Activated naive CD4-positive, alpha-beta T cell treated with anti-CD3 and anti-CD28 coated beads, Interleukin-2, amount 50 U/mL, for 24 hours (primary cell): Measurements from ENCODE around the gene LPP.
A peak's percentile ranks its signal among the peaks of the same experiment; 100 is the strongest.

Experiments
- H3K27ac Mint-ChIP-seq: one replicate; pipeline ENCODE4 v1.8.0; 2021; ENCODE audit warnings: mild to moderate bottlenecking, mixed read lengths
- H3K27me3 Mint-ChIP-seq: one replicate; pipeline ENCODE4 v1.8.0; 2021; ENCODE audit warnings: mixed read lengths
- H3K36me3 Mint-ChIP-seq: one replicate; pipeline ENCODE4 v1.8.0; 2021; ENCODE audit warnings: mixed read lengths
- H3K4me1 Mint-ChIP-seq: one replicate; pipeline ENCODE4 v1.8.0; 2021; ENCODE audit warnings: mixed read lengths
- H3K4me3 Mint-ChIP-seq: one replicate; pipeline ENCODE4 v1.8.0; 2021; ENCODE audit warnings: mild to moderate bottlenecking, mixed read lengths
- H3K9me3 Mint-ChIP-seq: one replicate; pipeline ENCODE4 v1.8.0; 2021; ENCODE audit warnings: mixed read lengths

The LPP gene

DNA sequence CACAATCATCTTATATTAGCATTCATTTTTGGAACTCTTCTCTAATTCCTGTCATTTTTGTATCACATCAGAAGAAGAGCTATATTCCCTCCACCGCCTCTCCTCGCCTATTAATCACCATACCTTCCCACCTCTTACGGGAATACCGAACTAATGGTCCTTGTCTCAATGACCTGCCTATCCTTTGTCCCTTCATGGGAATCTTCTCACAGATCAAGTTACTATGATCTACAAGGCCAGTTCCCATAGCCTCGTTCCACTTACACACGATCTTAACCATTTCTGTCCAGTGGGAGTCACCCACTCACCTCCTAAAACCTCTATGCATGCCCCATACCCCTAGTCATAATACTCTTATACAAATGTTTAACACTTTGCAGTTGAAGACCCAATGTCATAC is 675.2 kb downstream of the LPP start:
- Mint-ChIP-seq H3K36me3 (no peaks in the 10 kb centered on the region), H3K27me3 (no peaks in the 10 kb centered on the region), H3K9me3 (no peaks in the 10 kb centered on the region), H3K27ac (no peak overlapping the region), H3K4me3 (no peak overlapping the region), H3K4me1 (peaks cover 8% of the 10 kb centered on the region)

GRCh38 chr3:188829576-188829975 is 675.6 kb downstream of the LPP start:
- Mint-ChIP-seq H3K27me3 (no peaks in the 10 kb centered on the region), H3K4me3 (no peak overlapping the region), H3K27ac (no peak overlapping the region), H3K4me1 (peaks cover 13% of the 10 kb centered on the region), H3K9me3 (no peaks in the 10 kb centered on the region), H3K36me3 (no peaks in the 10 kb centered on the region)

- Mint-ChIP-seq H3K4me1 (peaks cover 17% of the 10 kb centered on the region), H3K36me3 (no peaks in the 10 kb centered on the region), H3K27ac (no peak overlapping the region), H3K27me3 (no peaks in the 10 kb centered on the region), H3K4me3 (no peak overlapping the region), H3K9me3 (no peaks in the 10 kb centered on the region)
Observed at GRCh38 chr3:188830893-188831292, 676.9 kb downstream of the LPP start.

DNA sequence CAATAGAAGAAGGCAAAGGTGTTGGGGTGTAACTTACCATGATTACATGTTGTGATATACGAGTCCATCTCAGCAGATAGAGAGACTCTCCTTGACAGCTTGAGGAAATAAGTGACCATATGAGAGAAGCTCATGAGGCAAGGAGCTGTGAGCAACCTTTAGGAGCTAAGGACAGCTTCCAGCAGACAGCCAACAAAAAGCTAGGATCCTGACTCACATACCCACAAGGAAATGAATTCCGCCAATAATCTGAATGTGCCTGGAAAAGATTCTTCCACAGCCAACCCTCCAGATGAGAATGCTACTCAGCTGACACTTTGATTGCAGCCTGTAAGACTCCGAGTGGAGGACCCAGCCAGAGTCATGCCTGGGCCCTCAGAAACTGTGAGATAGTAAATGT is 678.2 kb downstream of the LPP start:
- Mint-ChIP-seq H3K36me3 (no peaks in the 10 kb centered on the region), H3K27me3 (no peaks in the 10 kb centered on the region), H3K4me1 (peaks cover 17% of the 10 kb centered on the region), H3K4me3 (no peak overlapping the region), H3K9me3 (no peaks in the 10 kb centered on the region), H3K27ac (no peak overlapping the region)

DNA sequence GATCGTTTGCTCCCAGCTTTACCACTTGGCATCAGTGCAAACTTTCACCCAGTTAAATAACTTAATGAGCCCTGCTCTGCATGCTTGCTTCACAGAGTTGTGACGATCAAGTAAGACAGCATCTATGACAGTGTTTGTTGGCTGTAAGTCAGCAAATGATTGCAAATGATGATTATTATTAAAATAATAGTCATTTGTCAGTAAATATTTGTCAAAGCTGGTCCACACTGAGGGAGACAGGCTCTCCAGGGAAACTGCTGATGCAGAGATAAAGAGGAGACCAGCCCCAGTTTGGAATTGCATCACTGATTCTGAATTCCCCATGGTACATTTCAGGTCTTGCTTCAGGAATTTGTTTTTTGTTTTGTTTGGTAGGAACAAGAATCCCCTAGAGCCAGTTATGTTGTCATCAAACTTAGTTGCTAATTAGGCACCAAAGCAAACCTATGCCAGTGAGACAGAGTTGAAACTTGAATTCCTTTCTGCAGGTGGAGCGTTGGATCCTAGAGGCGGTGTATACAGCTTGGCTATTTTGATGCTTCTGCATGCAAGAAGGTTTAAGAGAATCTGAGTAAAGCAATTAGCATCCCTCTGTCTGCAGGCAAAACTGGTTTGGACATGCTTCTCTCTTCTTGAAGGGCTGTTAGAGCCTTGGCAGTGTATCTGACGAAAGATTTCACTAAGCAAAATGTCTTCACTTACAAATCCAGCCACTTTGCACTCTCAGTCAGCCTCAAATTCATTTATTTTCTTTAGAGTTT is 679.2 kb downstream of the LPP start:
- Mint-ChIP-seq H3K9me3 (no peaks in the 10 kb centered on the region), H3K27ac (no peak overlapping the region), H3K4me1 (peaks cover 17% of the 10 kb centered on the region), H3K4me3 (no peak overlapping the region), H3K27me3 (no peaks in the 10 kb centered on the region), H3K36me3 (no peaks in the 10 kb centered on the region)

DNA sequence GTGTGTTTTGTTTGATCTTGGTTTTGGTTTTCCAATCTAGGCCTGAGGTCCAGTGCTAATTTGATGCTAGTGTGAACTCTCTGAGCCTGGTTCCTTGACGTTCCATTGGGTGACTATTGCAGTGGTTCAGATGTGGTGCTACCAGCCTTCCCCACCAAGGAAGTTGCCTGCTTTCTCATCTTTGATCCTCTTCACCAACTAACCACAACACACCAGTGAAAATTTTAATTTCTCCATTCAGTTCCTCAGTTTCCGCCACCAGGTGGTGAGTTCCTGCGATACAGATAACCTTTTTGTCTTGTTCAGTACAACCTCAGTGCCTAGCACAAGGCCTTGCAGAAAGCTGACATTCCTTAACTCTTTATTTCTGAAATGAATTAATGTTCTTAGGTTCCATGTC is 680.4 kb downstream of the LPP start:
- H3K4me1 Mint-ChIP-seq = peaks cover 17% of the 10 kb centered on the region
- no peak overlapping the region for H3K4me3 Mint-ChIP-seq
- H3K36me3 Mint-ChIP-seq = peaks cover 4% of the 10 kb centered on the region
- H3K27ac Mint-ChIP-seq = no peak overlapping the region
- no peaks in the 10 kb centered on the region for H3K27me3 Mint-ChIP-seq
- H3K9me3 Mint-ChIP-seq = no peaks in the 10 kb centered on the region

DNA sequence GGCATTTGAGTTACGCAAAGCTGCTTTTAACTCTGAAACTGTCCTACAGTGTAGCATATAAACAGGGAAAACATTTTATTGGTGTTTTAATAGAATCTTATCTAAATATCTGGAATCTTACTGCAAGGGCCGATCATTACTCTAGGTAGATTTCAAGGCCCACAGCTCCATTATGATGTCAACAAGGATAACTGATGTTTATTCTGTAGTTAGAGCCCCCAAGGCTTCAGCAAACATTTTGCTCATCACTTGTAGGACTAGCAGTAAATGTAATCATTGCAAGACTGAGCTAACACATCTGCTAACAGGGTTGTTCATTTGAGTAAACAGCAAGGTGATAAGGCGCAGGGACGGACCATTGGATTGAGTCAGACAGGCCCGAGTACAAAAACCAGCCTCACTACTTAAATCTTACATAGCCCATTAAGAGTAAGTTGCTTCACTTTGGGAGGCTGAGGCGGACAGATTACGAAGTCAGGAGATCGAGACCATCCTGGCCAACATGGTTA is 685.3 kb downstream of the LPP start:
- Mint-ChIP-seq H3K9me3 (no peaks in the 10 kb centered on the region), H3K27me3 (no peaks in the 10 kb centered on the region), H3K4me1 (peaks cover 8% of the 10 kb centered on the region), H3K4me3 (no peak overlapping the region), H3K36me3 (peaks cover 11% of the 10 kb centered on the region), H3K27ac (no peak overlapping the region)

- Mint-ChIP-seq H3K4me1 (no peaks in the 10 kb centered on the region), H3K36me3 (peaks cover 11% of the 10 kb centered on the region), H3K4me3 (no peak overlapping the region), H3K9me3 (no peaks in the 10 kb centered on the region), H3K27me3 (no peaks in the 10 kb centered on the region), H3K27ac (no peak overlapping the region)
Observed at GRCh38 chr3:188840290-188840689, 686.3 kb downstream of the LPP start.

DNA sequence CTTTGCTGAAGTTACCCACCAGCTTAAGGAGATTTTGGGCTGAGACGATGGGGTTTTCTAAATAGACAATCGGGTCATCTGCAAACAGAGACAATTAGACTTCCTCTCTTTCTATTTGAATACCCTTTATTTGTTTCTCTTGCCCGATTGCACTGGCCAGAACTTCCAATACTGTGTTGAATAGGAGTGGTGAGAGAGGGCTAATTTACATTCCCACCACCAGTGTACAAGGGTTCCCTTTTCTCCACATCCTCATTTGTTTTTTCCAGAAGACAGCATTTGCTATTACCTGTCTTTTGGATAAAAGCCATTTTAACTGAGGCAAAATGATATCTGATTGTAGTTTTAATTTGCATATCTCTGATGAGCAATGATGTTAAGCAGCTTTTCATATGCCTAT is 687.9 kb downstream of the LPP start:
- H3K4me3 Mint-ChIP-seq = no peak overlapping the region
- peaks cover 11% of the 10 kb centered on the region for H3K36me3 Mint-ChIP-seq
- no peaks in the 10 kb centered on the region for H3K9me3 Mint-ChIP-seq
- no peaks in the 10 kb centered on the region for H3K4me1 Mint-ChIP-seq
- H3K27ac Mint-ChIP-seq = no peak overlapping the region
- H3K27me3 Mint-ChIP-seq = no peaks in the 10 kb centered on the region

DNA sequence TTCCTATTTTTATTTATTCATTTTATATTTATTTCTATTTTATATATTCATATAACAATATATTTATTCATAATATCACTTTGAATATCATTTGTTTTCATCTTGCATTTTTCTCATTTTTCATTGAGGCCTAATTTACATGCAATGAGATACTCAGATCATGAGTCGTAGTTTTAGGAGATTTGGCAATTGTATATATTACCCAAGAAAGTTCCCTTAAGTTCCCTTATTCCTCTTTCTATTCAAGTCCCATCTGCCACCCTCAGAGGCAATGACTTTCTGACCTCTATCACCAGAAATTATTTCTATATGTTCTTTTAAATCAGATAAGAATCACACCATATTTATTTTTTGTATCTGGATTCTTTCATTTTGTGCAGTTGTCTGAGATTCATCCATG is 688.7 kb downstream of the LPP start:
- Mint-ChIP-seq H3K27ac (no peak overlapping the region), H3K27me3 (no peaks in the 10 kb centered on the region), H3K4me1 (no peaks in the 10 kb centered on the region), H3K9me3 (no peaks in the 10 kb centered on the region), H3K4me3 (no peak overlapping the region), H3K36me3 (peaks cover 14% of the 10 kb centered on the region)

DNA sequence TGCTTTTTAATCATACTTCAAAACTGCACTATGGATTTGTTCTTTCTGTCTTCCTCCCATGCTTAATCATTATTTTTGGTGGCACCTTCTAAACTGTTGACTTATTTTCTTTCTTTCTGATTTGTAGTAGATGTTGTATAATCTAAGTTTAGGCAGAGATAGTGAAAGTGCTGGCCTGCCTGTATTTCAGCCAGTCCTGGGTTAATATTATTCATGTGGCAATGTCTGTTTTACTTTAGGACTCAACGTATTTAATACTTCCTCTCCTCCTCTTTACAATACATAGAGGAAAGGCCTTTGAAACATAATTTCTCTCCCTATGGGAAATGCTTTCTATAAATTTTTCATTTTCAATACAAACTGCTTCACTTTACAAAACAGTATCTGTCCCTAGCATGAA is 690.1 kb downstream of the LPP start:
- H3K9me3 Mint-ChIP-seq = no peaks in the 10 kb centered on the region
- H3K4me3 Mint-ChIP-seq = no peak overlapping the region
- H3K27ac Mint-ChIP-seq = peak overlapping the region; percentile 55
- H3K36me3 Mint-ChIP-seq = peaks cover 14% of the 10 kb centered on the region
- no peaks in the 10 kb centered on the region for H3K27me3 Mint-ChIP-seq
- H3K4me1 Mint-ChIP-seq = no peaks in the 10 kb centered on the region

DNA sequence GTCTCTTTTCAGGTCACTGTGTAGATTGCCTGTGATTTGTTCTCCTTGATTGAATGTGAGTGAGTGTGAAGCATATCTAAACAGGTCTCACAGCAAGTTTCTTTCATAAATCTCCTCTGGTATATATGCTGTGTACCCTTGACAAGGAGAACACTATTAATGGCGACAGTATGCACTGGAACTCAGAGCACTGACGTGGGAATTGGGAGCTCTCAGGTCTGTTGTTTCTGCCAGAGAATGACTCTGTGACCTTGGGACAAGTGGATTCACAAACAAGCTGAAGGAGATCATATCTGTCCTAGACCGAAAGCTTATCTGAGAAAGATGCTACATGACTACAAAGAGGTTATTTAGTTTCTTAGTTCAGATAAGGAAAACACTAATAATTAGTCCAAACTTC is 691.6 kb downstream of the LPP start:
- Mint-ChIP-seq H3K4me3 (no peak overlapping the region), H3K27ac (no peak overlapping the region), H3K9me3 (peaks cover 5% of the 10 kb centered on the region), H3K4me1 (no peaks in the 10 kb centered on the region), H3K27me3 (no peaks in the 10 kb centered on the region), H3K36me3 (peaks cover 15% of the 10 kb centered on the region)

DNA sequence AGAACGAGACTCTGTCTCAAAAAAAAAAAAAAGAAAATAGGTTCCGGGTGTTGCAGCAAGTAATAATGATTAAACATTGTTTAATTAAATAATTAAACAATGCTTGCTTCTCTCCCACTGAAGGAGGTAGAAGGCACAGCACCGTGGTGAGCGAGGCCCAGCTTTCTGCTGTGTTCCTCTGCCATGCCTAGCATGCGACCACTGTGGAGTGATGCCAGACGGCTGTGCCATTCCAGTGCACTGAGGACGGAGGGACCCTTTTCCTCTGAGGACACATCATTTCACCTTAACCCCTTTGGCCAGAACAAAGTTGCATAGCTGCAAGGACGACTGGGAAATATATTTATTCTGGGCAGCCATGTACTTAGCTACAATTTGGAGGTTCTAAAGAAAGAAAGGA is 695.0 kb downstream of the LPP start:
- Mint-ChIP-seq H3K27me3 (no peaks in the 10 kb centered on the region), H3K4me3 (no peak overlapping the region), H3K9me3 (peaks cover 5% of the 10 kb centered on the region), H3K36me3 (peaks cover 17% of the 10 kb centered on the region), H3K27ac (no peak overlapping the region), H3K4me1 (no peaks in the 10 kb centered on the region)

- H3K9me3 Mint-ChIP-seq = peaks cover 5% of the 10 kb centered on the region
- no peaks in the 10 kb centered on the region for H3K27me3 Mint-ChIP-seq
- H3K4me1 Mint-ChIP-seq = no peaks in the 10 kb centered on the region
- H3K27ac Mint-ChIP-seq = no peak overlapping the region
- H3K36me3 Mint-ChIP-seq = peaks cover 10% of the 10 kb centered on the region
- H3K4me3 Mint-ChIP-seq = no peak overlapping the region
Observed at GRCh38 chr3:188853856-188854771, 700.2 kb downstream of the LPP start.

DNA sequence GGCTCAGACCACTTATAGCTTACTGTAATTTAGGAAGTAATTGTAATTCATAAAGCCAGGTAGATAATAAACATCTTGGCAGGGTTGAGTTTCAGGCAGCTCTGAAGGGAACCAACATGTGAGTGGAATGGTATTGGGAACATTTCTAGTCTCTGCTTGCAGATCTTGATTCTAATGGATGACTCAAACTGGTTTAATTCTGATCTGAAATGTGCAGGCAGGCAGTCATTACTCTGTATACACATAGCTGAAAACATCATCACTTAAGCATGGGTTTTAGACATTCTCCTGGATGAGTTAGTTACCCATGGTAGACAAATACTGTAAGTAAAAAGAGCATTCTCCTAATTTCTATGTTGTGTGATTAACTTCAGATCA is 700.8 kb downstream of the LPP start:
- Mint-ChIP-seq H3K4me1 (no peaks in the 10 kb centered on the region), H3K9me3 (peaks cover 2% of the 10 kb centered on the region), H3K27ac (no peak overlapping the region), H3K36me3 (peaks cover 8% of the 10 kb centered on the region), H3K4me3 (no peak overlapping the region), H3K27me3 (no peaks in the 10 kb centered on the region)

DNA sequence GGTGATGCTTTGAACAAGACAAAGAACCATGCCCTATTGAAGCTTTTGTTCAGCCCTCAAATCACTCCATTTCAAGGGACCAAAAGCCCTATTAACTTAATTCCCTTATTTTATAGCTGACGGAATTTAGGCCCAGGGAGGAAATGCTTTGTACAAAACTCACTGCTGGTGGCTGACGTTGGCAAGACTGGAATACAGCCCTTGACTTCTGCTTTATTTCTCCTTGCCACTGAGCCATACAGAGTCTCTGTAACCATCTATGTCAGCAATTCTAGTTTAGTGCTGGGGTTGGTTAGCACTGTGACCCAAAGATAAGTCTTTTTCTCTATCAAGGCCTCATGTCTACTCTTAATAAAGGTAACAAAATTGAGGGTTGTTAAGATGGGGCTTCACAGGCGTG is 701.7 kb downstream of the LPP start:
- Mint-ChIP-seq H3K27ac (no peak overlapping the region), H3K4me3 (no peak overlapping the region), H3K36me3 (peaks cover 5% of the 10 kb centered on the region), H3K4me1 (no peaks in the 10 kb centered on the region), H3K27me3 (no peaks in the 10 kb centered on the region), H3K9me3 (no peaks in the 10 kb centered on the region)
